ENCODE measurements around the gene LYSET.

DNA sequence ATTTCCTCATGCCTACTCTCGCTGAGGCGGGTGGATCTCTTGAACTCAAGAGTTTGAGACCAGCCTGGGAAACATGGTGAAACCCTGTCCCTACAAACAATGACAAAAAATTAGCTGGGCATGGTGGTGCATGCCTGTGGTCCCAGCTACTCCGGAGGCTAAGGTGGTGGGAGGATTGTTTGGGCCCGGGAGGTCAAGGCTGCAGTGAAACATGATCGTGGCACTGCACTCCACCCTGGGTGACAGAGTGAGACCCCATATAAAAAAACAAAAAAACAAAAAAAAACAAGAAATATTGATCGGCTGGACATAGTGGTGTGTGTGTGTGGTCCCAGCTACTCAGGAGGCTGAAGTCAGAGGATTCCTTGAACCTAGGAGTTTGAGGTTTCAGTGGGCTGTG lies 9.6 kb upstream of the LYSET start:
- no peak for TF ChIP-seq CTCF (IDR thresholded peaks at IDR 0.05)
- TF ChIP-seq EZH2 (IDR thresholded peaks at IDR 0.05; ENCODE audit: borderline replicate concordance, insufficient read depth, low read depth, low read length, poor library complexity, severe bottlenecking): no peak

All from B cell (primary cell).